Mesendoderm (in vitro differentiated cells): ENCODE measurements around the gene KCTD1. TPM values are rescaled to one million over a fixed set of nuclear protein-coding genes. Genes with fewer than 3 reads are reported as not detected.

ENCODE experiments used
- DNase-seq: peaks from one replicate; pipeline ENCODE4 v3.0.0; 2013
- H2AK5ac ChIP-seq: 2 replicates; pipeline ENCODE4 v1.6.1; 2013; ENCODE audit warnings: low read length, inconsistent platforms
- H2BK120ac ChIP-seq: 2 replicates; pipeline ENCODE4 v1.6.1; 2013; ENCODE audit warnings: low read depth, mild to moderate bottlenecking, low read length, moderate library complexity, mixed read lengths
- H2BK15ac ChIP-seq: replicated peaks from 2 replicates; pipeline ENCODE4 v1.6.1; 2013; ENCODE audit warnings: low read depth, mild to moderate bottlenecking, moderate library complexity
- H2BK5ac ChIP-seq: 2 replicates; pipeline ENCODE4 v1.6.1; 2013; ENCODE audit warnings: low read length, inconsistent platforms
- H3K18ac ChIP-seq: 2 replicates; pipeline ENCODE4 v1.6.1; 2013; ENCODE audit warnings: mild to moderate bottlenecking, low read length, mixed read lengths
- H3K23ac ChIP-seq: one replicate; pipeline ENCODE4 v1.6.1; 2013; ENCODE audit warnings: low read length
- H3K27ac ChIP-seq: 2 replicates; pipeline ENCODE4 v1.5.1; 2013; ENCODE audit warnings: low read depth, mild to moderate bottlenecking, inconsistent platforms, low read length, moderate library complexity
- H3K27me3 ChIP-seq: 2 replicates; pipeline ENCODE4 v1.6.1; 2013; ENCODE audit warnings: low read length, control low read depth, mild to moderate bottlenecking, inconsistent platforms; ENCODE audit not compliant: insufficient read depth, poor library complexity
- H3K36me3 ChIP-seq: 2 replicates; pipeline ENCODE4 v1.6.1; 2013; ENCODE audit warnings: low read length, inconsistent platforms; ENCODE audit not compliant: control insufficient read depth, insufficient read depth
- H3K4ac ChIP-seq: one replicate; pipeline ENCODE4 v1.6.1; 2013; ENCODE audit warnings: low read depth, mild to moderate bottlenecking, low read length, moderate library complexity
- H3K4me1 ChIP-seq: 2 replicates; pipeline ENCODE4 v1.6.1; 2013; ENCODE audit warnings: low read depth, low read length, inconsistent platforms; ENCODE audit not compliant: control insufficient read depth
- H3K4me2 ChIP-seq: 2 replicates; pipeline ENCODE4 v1.6.1; 2013; ENCODE audit warnings: low read length
- H3K4me3 ChIP-seq: 2 replicates; pipeline ENCODE4 v1.5.1; 2013; ENCODE audit warnings: mild to moderate bottlenecking, low read length
- H3K56ac ChIP-seq: one replicate; pipeline ENCODE4 v1.6.1; 2013; ENCODE audit warnings: low read length
- H3K79me1 ChIP-seq: 2 replicates; pipeline ENCODE4 v1.6.1; 2013; ENCODE audit warnings: low read length, inconsistent platforms
- H3K79me2 ChIP-seq: 2 replicates; pipeline ENCODE4 v1.6.1; 2013; ENCODE audit warnings: mild to moderate bottlenecking, low read length; ENCODE audit not compliant: control insufficient read depth, insufficient read depth
- H3K9ac ChIP-seq: 2 replicates; pipeline ENCODE4 v1.6.1; 2013; ENCODE audit warnings: low read length, inconsistent platforms
- H4K5ac ChIP-seq: one replicate; pipeline ENCODE4 v1.6.1; 2013; ENCODE audit warnings: low read length
- H4K8ac ChIP-seq: one replicate; pipeline ENCODE4 v1.6.1; 2013; ENCODE audit warnings: low read depth, mild to moderate bottlenecking, control low read depth, low read length, moderate library complexity
- WGBS: extraction: QIAGEN DNeasy Blood & Tissue Kit; methylation state at CpG from one replicate; pipeline ENCODE4 v1.1.7; 2013; ENCODE audit warnings: low lambda C conversion rate, missing lambda C conversion rate; ENCODE audit not compliant: insufficient coverage; ENCODE audit errors: extremely low coverage; 5-methylcytosine and 5-hydroxymethylcytosine counted together
- polyA plus RNA-seq, 2 experiments: library from polyadenylated mRNA; stranded (reverse); fragments of 200-250 nt; gene quantifications; one replicate each; pipeline ENCODE4 v1.2.3, GENCODE V29; 2013

KCTD1 gene
- 6.5 TPM for polyA plus RNA-seq (2013, experiment 1 of 2)
- polyA plus RNA-seq (2013, experiment 2 of 2) = 6.1 TPM

DNA sequence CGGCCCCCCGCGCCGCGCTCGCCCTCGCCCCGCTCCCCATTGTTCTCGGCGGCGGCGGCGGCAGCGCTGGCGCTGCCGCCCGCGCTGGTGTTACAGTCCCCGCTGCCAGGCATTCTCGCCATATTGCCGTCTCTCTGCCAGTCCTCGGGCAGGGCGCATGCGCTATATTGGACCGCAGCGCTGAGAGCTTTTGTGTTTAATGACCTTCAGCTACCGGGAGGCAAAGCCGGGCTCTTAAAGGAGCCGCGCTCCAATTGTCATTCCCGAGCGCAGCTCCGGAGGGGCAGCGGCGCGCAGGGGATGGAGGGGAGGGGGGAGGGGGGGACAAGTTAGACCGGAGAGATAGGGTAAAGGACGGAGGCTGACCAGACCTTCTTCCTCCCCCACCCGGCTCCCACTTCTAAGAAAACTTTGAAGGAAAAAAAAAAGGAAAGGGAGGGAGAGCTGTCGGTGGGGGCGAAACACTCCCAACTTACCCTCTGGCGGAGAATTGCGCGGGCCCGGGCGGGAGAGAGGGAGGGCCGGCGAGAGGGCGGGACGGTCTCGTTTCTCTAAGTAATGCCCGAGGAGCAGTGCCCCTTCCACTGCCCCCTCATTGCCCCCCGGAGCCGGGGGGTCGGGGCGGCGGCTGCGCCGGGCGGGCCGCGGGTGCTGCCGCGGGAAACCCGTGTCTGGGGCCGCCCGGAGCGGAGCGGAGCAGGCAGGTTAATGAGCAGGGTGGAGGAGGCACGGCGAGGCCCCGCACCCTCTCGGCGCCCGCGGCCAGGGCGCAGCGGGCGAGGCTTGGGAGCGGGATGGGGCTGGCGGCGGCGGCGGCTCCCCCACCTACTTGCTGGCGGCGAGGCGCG, at the start of gene KCTD1:
Gene KCTD1 (minus strand): TSS at position 139 of the 848 bp plus-strand sequence. CDS start 17 bp downstream, at position 122.
- Histone ChIP-seq H3K18ac (peak within 1 kb of the TSS; percentile 22), H2AK5ac (no peak within 1 kb of the TSS), H3K4me1 (peaks cover 6% of the 10 kb centered on the region), H3K9ac (peak within 1 kb of the TSS; percentile 70), H2BK5ac (no peak within 1 kb of the TSS), H2BK15ac (peak within 1 kb of the TSS; percentile 61), H3K36me3 (no peaks in the 10 kb centered on the region), H3K4me3 (peak within 1 kb of the TSS; percentile 73), H3K23ac (no peak within 1 kb of the TSS), H3K56ac (peak within 1 kb of the TSS; percentile 90), H3K4ac (peak within 1 kb of the TSS; percentile 78), H4K5ac (no peak within 1 kb of the TSS), H3K27me3 (peaks cover 32% of the 10 kb centered on the region), H3K79me1 (no peaks in the 10 kb centered on the region), H2BK120ac (peak within 1 kb of the TSS; percentile 93), H3K79me2 (no peaks in the 10 kb centered on the region), H4K8ac (no peak within 1 kb of the TSS), H3K27ac (peak within 1 kb of the TSS; percentile 47), H3K4me2 (peak within 1 kb of the TSS; percentile 83)
- no CpG with 5 or more reads among the region's 88 CpGs for WGBS
- peak; percentile 96 for DNase-seq

DNA sequence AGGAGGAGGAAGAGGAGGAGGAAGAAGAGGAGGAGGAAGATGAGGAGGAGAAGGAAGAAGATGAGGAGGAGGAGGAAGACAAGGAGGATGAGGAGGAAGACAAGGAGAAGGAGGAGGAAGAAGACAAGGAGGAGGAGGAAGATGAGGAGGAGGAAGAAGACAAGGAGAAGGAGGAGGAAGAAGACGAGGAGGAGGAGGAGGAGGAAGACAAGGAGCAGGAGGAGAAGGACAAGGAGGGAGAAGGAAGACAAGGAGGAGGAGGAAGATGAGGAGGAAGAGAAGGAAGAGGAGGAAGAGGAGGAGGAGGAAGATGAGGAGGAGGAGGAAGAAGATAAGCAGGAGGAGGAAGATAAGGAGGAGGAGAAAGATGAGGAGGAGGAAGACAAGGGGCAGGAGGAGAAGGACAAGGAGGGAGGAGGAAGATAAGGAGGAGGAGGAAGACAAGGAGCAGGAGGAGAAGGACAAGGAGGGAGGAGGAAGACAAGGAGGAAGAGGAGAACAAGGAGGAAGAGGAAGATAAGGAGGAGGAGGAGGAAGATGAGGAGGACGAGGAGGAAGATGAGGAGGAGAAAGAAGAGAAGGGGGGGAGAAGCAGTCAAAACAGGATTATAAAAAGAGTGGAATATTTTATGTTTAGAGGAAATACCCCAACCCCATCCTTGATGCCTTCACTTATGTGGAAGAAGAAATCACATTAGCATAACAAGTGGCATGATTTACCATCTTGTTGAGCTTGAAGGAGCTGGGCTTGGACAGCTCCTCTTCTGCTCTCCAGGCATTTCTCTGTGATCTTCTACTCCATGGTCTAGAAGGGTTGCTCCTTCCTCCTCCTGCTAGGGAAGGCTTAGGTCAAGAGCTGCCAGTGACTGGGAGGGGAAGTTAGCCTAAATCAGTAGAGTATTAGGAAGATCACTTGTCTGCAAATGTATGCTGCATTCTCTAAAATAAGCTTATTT, 45.3 kb upstream of the KCTD1 start:
- Histone ChIP-seq H4K5ac (no peak overlapping the region), H2AK5ac (no peak overlapping the region), H3K4me1 (no peaks in the 10 kb centered on the region), H3K79me2 (no peaks in the 10 kb centered on the region), H3K79me1 (no peaks in the 10 kb centered on the region), H3K27ac (no peak overlapping the region), H2BK15ac (no peak overlapping the region), H2BK5ac (no peak overlapping the region), H3K9ac (no peak overlapping the region), H3K18ac (no peak overlapping the region), H4K8ac (no peak overlapping the region), H3K4ac (no peak overlapping the region), H3K36me3 (no peaks in the 10 kb centered on the region), H3K4me3 (no peak overlapping the region), H3K4me2 (no peak overlapping the region), H2BK120ac (no peak overlapping the region), H3K23ac (no peak overlapping the region), H3K56ac (no peak overlapping the region), H3K27me3 (no peaks in the 10 kb centered on the region)
- no peak for DNase-seq
- WGBS = no CpG with 5 or more reads among the region's 2 CpGs

DNA sequence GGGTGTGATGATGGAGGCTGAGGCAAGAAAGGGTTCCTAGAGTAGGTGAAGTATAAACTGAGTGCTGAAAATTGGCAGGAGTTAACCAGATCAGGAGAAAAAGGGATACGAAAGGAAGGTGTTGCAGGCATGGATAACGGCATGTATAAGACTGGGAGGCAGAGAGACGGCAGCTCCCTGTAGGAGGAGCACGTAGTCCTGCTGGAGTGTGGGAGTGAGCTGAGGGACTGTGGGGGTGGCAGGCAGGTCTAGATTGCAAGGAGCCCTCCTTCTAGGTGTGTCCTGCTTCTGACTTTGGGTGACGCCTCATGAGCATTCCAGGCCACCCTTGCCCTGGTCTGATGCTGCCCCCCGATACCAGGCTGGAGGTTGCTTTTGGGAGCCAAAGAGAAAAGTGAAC, 36.4 kb upstream of the KCTD1 start:
- Histone ChIP-seq H2BK15ac (no peak overlapping the region), H3K23ac (no peak overlapping the region), H3K4me1 (no peaks in the 10 kb centered on the region), H4K8ac (no peak overlapping the region), H3K56ac (no peak overlapping the region), H3K79me1 (no peaks in the 10 kb centered on the region), H3K18ac (no peak overlapping the region), H3K36me3 (no peaks in the 10 kb centered on the region), H3K9ac (no peak overlapping the region), H3K4me2 (no peak overlapping the region), H3K4ac (no peak overlapping the region), H3K27ac (no peak overlapping the region), H2AK5ac (no peak overlapping the region), H3K79me2 (no peaks in the 10 kb centered on the region), H3K4me3 (no peak overlapping the region), H3K27me3 (no peaks in the 10 kb centered on the region), H2BK5ac (no peak overlapping the region), H4K5ac (no peak overlapping the region), H2BK120ac (no peak overlapping the region)
- WGBS = no CpG with 5 or more reads among the region's 6 CpGs
- no peak for DNase-seq

DNA sequence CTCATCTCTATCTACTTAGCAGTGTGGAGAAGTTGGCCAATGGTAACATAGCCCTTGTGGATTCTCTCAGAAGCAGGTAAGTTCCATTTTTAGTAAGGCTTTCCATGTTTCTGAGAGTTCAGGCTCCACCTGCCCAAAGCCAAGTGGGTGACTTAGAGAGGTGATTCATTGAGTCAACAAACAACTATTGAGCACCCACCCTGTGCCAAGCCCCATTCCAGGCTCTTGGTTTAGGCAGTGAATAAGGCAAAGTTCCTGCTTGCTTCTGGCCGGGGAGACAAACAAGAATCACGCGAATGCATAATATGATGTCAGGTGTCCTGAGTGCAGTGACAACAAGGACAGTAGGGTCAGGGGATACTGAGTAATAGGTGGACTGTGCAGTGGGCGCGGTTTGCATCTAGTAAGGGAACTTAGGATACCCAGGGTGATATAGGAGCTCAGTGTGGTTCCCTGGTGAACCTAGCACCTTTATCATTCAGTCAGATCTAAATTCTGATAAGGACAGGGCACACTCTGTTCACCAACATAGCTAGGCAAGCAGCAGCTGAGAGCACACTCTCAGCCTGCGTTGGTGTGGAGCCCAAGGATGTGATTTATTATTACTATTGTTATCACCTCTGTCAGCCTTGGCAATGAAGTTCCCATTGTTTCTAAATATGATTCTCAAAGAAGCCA, 31.7 kb upstream of the KCTD1 start:
- no peak overlapping the region for H3K23ac ChIP-seq
- no peaks in the 10 kb centered on the region for H3K79me1 ChIP-seq
- no peaks in the 10 kb centered on the region for H3K79me2 ChIP-seq
- H4K8ac ChIP-seq = no peak overlapping the region
- H3K27ac ChIP-seq = no peak overlapping the region
- no peak overlapping the region for H4K5ac ChIP-seq
- no peaks in the 10 kb centered on the region for H3K36me3 ChIP-seq
- H3K4ac ChIP-seq = no peak overlapping the region
- no peak overlapping the region for H3K4me3 ChIP-seq
- no peak overlapping the region for H2BK120ac ChIP-seq
- no peak for DNase-seq
- H3K4me2 ChIP-seq = no peak overlapping the region
- no peak overlapping the region for H2BK15ac ChIP-seq
- no peak overlapping the region for H2BK5ac ChIP-seq
- WGBS = no CpG with 5 or more reads among the region's 6 CpGs
- no peaks in the 10 kb centered on the region for H3K27me3 ChIP-seq
- H3K56ac ChIP-seq = no peak overlapping the region
- no peak overlapping the region for H3K18ac ChIP-seq
- H3K9ac ChIP-seq = no peak overlapping the region
- H3K4me1 ChIP-seq = peaks cover 4% of the 10 kb centered on the region
- no peak overlapping the region for H2AK5ac ChIP-seq

DNA sequence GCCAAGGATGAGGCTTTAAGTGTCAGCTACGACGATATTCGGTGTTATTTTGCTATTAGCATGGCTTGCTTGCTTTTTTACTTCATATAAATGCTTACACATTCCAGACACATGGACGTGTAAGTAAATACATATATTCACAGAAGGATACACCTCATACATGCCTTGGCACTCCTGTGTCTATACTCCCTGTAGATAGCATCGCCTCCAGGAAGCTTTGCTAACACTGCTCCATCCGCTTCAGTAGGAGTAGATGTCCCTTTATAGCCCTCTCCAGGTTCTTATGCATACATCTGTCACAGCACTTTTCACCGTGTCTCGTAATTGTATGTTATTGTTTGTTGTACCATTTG, 27.5 kb upstream of the KCTD1 start:
- Histone ChIP-seq H3K36me3 (no peaks in the 10 kb centered on the region), H2BK5ac (no peak overlapping the region), H3K4me1 (peaks cover 4% of the 10 kb centered on the region), H3K4ac (no peak overlapping the region), H3K9ac (no peak overlapping the region), H3K23ac (no peak overlapping the region), H3K4me3 (no peak overlapping the region), H3K27me3 (no peaks in the 10 kb centered on the region), H3K27ac (no peak overlapping the region), H4K8ac (no peak overlapping the region), H3K4me2 (no peak overlapping the region), H4K5ac (no peak overlapping the region), H3K56ac (peak overlapping the region; percentile 68), H2AK5ac (no peak overlapping the region), H3K79me1 (no peaks in the 10 kb centered on the region), H2BK15ac (no peak overlapping the region), H3K79me2 (no peaks in the 10 kb centered on the region), H2BK120ac (no peak overlapping the region), H3K18ac (no peak overlapping the region)
- peak; percentile 18 for DNase-seq
- WGBS = no CpG with 5 or more reads among the region's 8 CpGs
